HL-60 (cell line): ENCODE results near the gene SHKBP1.

ENCODE experiments used
- CTCF ChIP-seq: IDR thresholded peaks from one replicate; pipeline ENCODE4 v1.5.1; 2011; ENCODE audit warnings: low read length, control low read depth, inconsistent platforms; ENCODE audit not compliant: insufficient read depth
- GABPA ChIP-seq: IDR thresholded peaks from 2 replicates; pipeline ENCODE4 v1.6.1; 2012; ENCODE audit warnings: low read depth
- POLR2AphosphoS5 ChIP-seq: IDR thresholded peaks from 2 replicates; pipeline ENCODE4 v1.6.1; 2012; ENCODE audit warnings: low read depth
- REST ChIP-seq: IDR thresholded peaks from 2 replicates; pipeline ENCODE4 v1.6.1; 2012; ENCODE audit warnings: low read depth; ENCODE audit not compliant: insufficient replicate concordance

- TF ChIP-seq CTCF (no peak), REST (no peak), GABPA (no peak), POLR2AphosphoS5 (no peak)
These were observed 20.1 kb downstream of the SHKBP1 start for GRCh38 chr19:40596608-40597328.
